AG08396 (cell line): ENCODE measurements around the gene UXS1.
"Not testable (repeated sequence)": the region's sequence is repeated elsewhere in the genome, so short reads cannot be mapped to it uniquely, and the experiment has no call there.

Experiments
- DNase-seq: peaks from one replicate; pipeline ENCODE4 v3.0.0; 2012; ENCODE audit warnings: low spot score, mixed read lengths

The UXS1 gene

GRCh38 chr2:106160786-106161261 is 33.3 kb downstream of the UXS1 start:
- DNase-seq = no peak

GRCh38 chr2:106159866-106160785 is 34.0 kb downstream of the UXS1 start:
- DNase-seq = no peak

GRCh38 chr2:106158871-106159270 is 35.2 kb downstream of the UXS1 start:
- no peak for DNase-seq

DNA sequence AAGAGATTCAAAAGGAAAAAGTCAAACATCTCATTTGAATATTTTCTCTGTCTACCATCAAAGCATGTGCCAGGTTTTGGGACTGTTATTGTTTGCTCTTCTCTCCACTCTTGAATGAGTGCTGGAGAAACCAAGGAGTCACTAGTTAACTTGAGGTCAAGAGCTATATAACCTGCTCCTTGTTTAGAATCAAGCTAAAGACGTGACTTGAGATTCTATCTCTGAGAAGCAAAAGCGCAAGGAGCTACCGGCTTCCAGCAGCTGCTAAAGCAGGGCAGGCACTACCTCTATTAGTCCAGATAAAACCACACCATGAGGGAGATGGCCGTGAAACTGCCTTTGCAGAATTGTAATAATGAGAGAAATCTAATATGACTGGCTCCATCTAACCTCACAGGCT is 36.0 kb downstream of the UXS1 start:
- no peak for DNase-seq

DNA sequence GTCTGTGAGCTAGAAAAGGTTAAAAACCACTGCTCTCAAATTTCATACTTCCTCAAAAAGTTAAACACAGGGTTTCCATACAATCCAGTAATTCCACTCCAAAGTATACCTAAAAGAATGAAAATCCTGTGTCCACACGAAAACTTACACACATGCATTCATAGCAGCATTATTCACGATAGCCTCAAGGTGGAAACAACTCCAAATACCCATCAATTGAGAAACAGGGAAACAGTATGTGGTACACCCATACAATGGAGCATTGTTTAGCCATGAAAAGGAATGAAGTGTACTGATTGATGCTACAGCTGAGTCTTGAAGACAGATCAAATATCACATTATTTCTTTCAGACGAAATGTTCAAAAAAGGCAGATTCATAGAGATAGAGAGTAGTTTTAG is 36.7 kb downstream of the UXS1 start:
- no peak for DNase-seq

DNA sequence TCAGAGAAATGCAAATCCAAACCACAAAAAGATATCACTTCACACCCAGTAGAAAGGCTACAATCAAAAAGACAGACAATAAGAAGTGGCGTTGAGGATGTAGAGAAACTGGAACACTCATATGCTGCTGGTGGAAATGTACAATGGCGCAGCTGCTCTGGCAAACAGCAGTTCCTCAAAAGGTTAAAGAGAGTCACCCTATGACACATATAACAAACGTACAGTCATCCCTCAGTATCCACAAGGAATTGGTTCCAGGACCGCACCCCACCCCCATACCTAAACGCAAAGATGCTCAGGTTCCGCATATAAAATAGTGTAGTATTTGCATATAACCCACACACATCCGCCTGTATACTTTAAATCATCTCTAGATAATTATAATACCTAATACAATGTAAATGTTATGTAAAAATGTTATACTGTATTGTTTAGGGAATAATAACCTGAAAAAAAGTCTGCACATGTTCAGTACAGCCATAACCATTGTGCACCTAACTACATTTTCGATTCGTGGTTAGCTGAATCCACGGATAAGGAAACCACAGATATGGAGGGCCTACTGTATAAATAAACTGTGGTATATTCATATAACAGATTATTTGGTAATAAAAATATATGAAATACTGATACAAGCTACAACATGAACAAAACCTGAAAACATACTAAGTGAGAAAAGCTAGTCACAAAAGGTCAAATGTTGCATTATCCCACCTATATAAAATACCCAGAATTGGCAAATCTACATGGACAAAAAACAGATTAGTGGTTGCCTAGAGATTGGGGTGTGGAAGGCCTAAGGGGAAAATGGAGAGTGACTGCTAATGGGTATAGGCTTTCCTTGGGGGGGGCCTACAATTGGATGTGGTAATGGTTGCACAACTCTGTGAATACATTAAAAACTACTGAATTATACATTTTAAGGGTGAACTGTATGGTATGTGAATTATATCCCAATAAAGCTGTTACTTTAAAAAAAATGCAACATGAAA is 37.5 kb downstream of the UXS1 start:
- DNase-seq = no peak

DNA sequence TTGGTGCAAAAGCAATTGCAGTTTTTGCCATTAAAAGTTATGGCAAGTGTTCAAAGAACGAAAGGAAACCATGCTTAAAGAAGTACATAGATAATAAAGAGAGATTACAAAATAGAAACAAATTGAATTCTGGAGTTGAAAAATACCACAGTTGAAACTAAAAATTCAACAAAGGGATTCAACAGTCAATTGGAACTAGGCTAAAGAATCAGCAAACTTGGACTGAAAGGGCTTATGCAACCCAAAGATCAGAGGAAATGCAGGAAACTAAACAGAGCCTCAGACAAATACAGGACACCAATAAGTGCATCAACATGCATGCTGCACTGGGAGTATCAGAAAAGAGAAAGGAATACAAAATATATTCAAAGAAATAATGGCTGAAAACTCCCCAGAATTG is 40.3 kb downstream of the UXS1 start:
- no peak for DNase-seq

- DNase-seq = no peak
These were observed 46.4 kb downstream of the UXS1 start for GRCh38 chr2:106147665-106148064.

DNA sequence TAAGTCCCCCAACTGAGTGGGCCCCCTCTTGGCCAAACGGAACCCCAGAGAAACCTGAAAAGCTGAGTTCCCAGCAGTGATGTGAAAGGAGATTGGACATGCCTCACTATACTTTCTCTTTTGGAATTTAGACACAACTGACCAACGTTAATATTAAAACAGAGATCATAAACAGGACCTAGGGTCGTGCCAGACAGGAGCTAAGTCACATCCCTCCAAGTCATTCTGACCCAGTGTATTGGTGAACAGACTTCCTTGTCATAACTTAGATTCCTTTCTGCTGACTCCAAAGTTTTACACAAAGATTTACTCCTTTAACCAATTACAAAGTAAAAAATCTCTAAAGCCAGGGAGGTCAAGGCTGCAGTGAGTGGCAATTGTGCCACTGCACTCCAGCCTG is 46.9 kb downstream of the UXS1 start:
- DNase-seq = peak; percentile 62

DNA sequence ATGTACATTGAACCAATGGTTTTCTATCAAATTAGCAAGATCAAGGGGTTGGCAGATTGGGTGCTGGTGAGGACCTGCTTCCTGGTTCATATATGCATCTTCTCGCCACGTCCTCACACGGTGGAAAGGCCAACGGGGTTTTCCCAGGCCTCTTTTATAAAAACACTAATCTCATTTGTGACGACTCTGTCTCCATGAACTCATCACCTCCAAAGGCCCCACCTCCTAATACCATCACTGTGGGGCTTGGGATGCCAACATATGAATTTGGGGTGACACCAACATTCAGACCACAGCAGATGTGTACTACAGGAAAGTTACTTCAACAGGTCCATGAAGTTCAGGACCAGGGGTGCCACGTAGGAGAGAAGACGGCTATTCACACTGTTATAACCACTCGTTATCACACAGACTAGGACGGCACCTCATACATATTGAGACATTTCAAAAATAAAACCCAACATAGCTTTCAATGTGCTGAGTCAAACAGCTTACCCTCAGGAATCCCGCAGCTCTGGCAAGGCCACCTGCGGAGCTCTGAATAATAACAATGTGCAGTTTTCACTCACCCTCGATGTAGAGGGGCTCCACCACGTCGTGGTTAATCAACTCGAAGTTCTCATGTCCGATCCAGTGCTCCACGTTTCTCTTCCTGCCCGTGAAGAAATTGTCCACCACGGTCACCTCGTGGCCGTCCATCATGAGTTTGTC is 49.3 kb downstream of the UXS1 start:
- DNase-seq = no peak

DNA sequence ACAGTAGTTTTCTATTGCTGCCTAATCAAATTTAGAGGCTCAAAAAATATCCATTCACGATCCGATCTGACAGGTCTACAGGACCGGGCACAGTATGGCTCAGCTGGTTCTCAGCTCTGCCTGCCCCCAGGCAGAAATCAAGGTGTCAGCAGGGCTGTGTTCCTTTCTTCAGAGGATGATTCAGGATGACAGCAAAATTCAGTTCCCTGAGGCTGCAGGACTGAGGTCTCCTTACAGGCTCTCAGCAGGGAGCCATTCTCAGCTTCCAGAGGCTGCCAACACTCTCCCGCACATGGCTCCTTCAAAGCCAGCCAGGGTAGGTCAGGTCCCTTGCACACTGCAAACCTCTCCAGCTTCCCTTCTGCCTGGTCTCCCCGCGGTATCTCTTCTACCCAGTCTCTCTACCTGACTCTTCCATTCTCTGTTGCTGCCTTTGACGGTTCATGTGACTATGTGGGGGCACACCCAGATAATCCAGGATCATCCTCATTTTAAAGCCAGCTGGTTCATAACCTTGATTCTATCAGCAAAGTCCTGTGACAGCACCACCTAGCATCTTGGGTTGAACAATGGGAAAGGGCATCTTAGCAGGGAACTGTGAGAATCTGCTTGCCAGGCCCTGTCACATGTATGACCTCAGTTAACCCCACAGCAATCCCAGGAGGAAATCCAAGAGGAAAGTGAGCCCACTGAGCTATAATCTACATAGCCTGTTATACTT is 50.4 kb downstream of the UXS1 start:
- no peak for DNase-seq

DNA sequence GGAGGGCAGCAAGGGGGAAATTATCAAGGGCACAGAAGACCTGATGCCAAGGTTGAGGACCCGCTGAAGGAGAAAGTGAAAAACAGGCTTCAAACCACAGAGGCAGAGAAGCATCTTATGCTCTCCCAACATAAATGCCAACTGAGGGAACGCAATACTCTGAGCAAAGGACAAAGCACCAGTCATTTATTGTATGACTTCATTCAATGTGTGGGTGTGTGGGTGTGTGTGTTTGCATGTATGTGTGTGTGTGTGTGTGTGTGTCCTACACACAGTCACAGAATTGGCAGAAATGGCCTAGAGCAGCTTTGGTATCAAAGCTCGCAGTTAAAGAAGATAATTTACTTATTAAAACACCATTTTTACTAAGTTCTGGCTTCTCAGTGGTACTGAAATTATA is 51.4 kb downstream of the UXS1 start:
- DNase-seq = no peak

GRCh38 chr2:106140913-106141312 is 53.2 kb downstream of the UXS1 start:
- DNase-seq = no peak

GRCh38 chr2:106140113-106140512 is 54.0 kb downstream of the UXS1 start:
- no peak for DNase-seq

- no peak for DNase-seq
These were observed 54.7 kb downstream of the UXS1 start for GRCh38 chr2:106139238-106139935.

DNA sequence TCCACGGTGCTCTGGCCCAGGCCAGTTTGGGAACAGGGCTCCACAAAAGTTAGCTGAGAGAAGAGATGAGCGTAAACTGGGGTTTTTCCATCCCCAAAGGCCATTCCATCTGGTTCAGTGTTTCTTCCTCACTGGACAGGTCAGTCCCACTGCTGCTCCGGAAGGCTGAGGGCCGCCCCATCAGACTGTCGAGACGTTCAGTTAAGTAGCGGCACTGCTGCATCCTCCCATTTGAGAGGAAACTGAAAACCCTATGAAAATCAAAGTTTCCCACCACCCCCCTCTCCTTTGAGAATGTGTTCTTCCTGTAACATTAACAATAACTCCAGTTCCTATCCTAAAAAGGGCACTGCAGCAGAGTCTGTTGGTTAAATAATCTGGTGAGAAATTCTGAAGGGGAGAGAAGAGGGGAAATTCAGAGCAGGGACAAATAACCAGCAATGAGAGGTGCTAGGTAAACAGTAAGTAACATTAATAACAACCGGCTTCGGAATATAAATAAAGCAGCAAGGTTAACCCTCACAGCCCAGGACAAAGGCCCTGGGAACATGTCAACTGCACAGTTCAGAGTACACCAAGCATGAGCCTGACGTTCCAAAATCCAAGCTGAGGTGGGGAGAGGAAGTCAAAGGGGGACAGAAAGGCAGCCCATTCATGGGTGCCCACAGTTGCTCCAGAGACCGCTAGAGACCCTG is 55.4 kb downstream of the UXS1 start:
- DNase-seq = no peak

- peak; percentile 27 for DNase-seq
These were observed 56.2 kb downstream of the UXS1 start for GRCh38 chr2:106137731-106138521.

DNA sequence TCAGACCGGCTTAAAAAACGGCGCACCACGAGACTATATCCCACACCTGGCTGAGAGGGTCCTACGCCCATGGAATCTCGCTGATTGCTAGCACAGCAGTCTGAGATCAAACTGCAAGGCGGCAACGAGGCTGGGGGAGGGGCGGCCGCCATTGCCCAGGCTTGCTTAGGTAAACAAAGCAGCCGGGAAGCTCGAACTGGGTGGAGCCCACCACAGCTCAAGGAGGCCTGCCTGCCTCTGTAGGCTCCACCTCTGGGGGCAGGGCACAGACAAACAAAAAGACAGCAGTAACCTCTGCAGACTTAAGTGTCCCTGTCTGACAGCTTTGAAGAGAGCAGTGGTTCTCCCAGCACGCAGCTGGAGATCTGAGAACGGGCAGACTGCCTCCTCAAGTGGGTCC is 62.9 kb downstream of the UXS1 start:
- not testable (repeated sequence) for DNase-seq
